HCT116 (cell line): ENCODE data around the gene HRH4. TPM values are rescaled to one million over a fixed set of nuclear protein-coding genes. Genes with fewer than 3 reads are reported as not detected.

Source experiments
- ATAC-seq: fragments of 200-7000 bp; cut with Tn5 transposase; 2 replicates; pipeline ENCODE4 v1.9.1; 2020; ENCODE audit warnings: mild to moderate bottlenecking, moderate library complexity
- BruUV-seq: library from RNA; stranded (reverse); fragments of 400-500 nt; replicated peaks from 2 replicates; lab custom pipeline; 2021; lab: Mats Ljungman, UMichigan
- CTCF ChIA-PET: fragments of 300-600 bp; sonication (Branson Sonifier 250); formaldehyde crosslinking; loops from one replicate; lab custom pipeline; 2021; ENCODE audit warnings: antibody characterized with exemption; lab: Charles Lee
- POLR2A ChIA-PET: fragments of 300-600, 350-600 bp; sonication (Branson Sonifier 250); formaldehyde crosslinking; loops from one replicate; lab custom pipeline; 2021; ENCODE audit warnings: antibody characterized with exemption; lab: Charles Lee
- RAD21 ChIA-PET, 2 experiments: fragments of 300-600 bp; sonication (Branson Sonifier 250); formaldehyde crosslinking; loops; one replicate each; lab custom pipeline; 2023; ENCODE audit warnings: low total read pairs in 2 of 2; ENCODE audit not compliant: uncharacterized antibody in 2 of 2, unreplicated experiment in 2 of 2, low non-redundant PET in 1 of 2; lab: Charles Lee
- DNase-seq: peaks from one replicate; pipeline ENCODE4 v3.0.0-alpha.2; 2010; ENCODE audit warnings: low read depth, low spot score
- H2AFZ ChIP-seq: fragments of 200-600 bp; shearing (Covaris generic), sonication (generic); 2 replicates; pipeline ENCODE4 v1.6.1; 2017; ENCODE audit warnings: low read depth, mixed run types, mixed read lengths, antibody characterized with exemption, low read length; ENCODE audit not compliant: poor library complexity, severe bottlenecking
- H3K27ac ChIP-seq: 2 replicates; pipeline ENCODE4 v1.5.1; 2012; ENCODE audit warnings: low read depth, low read length
- H3K27me3 ChIP-seq: fragments of 200-600 bp; sonication (generic); 2 replicates; pipeline ENCODE4 v1.6.1; 2016; ENCODE audit warnings: mixed run types, low read length, mixed read lengths; ENCODE audit not compliant: insufficient read depth
- H3K36me3 ChIP-seq, 2 experiments: fragments of 200-500 bp in 1 of 2; fragments of 200-600 bp in 1 of 2; sonication (Bioruptor generic) in 1 of 2; sonication (generic) in 1 of 2; 2 replicates each; pipeline versions ENCODE4 v1.5.1 to v1.6.1; 2014 to 2016; ENCODE audit warnings: low read length in 2 of 2, inconsistent platforms in 1 of 2, mixed read lengths in 1 of 2, mixed run types in 1 of 2; ENCODE audit not compliant: insufficient read depth in 2 of 2, control insufficient read depth in 1 of 2
- H3K4me1 ChIP-seq, 2 experiments: fragments of 200-600 bp in 1 of 2; sonication (generic) in 1 of 2; 2 replicates each; pipeline versions ENCODE4 v1.5.1 to v1.6.1; 2012 to 2017; ENCODE audit warnings: low read length in 2 of 2, inconsistent platforms in 1 of 2, mild to moderate bottlenecking in 1 of 2, mixed read lengths in 1 of 2, mixed run types in 1 of 2, moderate library complexity in 1 of 2; ENCODE audit not compliant: insufficient read depth in 2 of 2, control insufficient read depth in 1 of 2
- H3K4me2 ChIP-seq: fragments of 200-600 bp; sonication (generic); 2 replicates; pipeline ENCODE4 v1.6.1; 2017; ENCODE audit warnings: mixed run types, low read length, mixed read lengths
- H3K4me3 ChIP-seq, 2 experiments: fragments of 200-600 bp in 1 of 2; sonication (generic) in 1 of 2; replicated peaks in 1 of 2; 2 replicates each; pipeline ENCODE4 v1.5.1; 2011 to 2016; ENCODE audit warnings: low read length in 2 of 2, control low read depth in 1 of 2, low read depth in 1 of 2, mild to moderate bottlenecking in 1 of 2, mixed read lengths in 1 of 2, mixed run types in 1 of 2
- H3K79me2 ChIP-seq: fragments of 200-600 bp; sonication (generic); 2 replicates; pipeline ENCODE4 v1.6.1; 2017; ENCODE audit warnings: mild to moderate bottlenecking, mixed run types, low read length, moderate library complexity, mixed read lengths; ENCODE audit not compliant: insufficient read depth
- H3K9ac ChIP-seq: fragments of 200-600 bp; sonication (generic); 2 replicates; pipeline ENCODE4 v1.6.1; 2016; ENCODE audit warnings: low read length, mixed read lengths
- H3K9me2 ChIP-seq: fragments of 200-600 bp; sonication (generic), shearing (Covaris generic); 2 replicates; pipeline ENCODE4 v1.6.1; 2017; ENCODE audit warnings: mixed run types, mild to moderate bottlenecking, moderate library complexity; ENCODE audit not compliant: insufficient read depth
- H3K9me3 ChIP-seq, 2 experiments: fragments of 200-500 bp in 1 of 2; fragments of 200-600 bp in 1 of 2; sonication (Bioruptor generic) in 1 of 2; sonication (generic) in 1 of 2; 2 replicates each; pipeline ENCODE4 v1.6.1; 2014 to 2017; ENCODE audit warnings: low read length in 2 of 2, mixed read lengths in 2 of 2, inconsistent platforms in 1 of 2, low read depth in 1 of 2, mild to moderate bottlenecking in 1 of 2, mixed run types in 1 of 2, moderate library complexity in 1 of 2; ENCODE audit not compliant: control insufficient read depth in 1 of 2, insufficient read depth in 1 of 2
- H4K20me1 ChIP-seq: fragments of 200-600 bp; sonication (generic), shearing (Covaris generic); 2 replicates; pipeline ENCODE4 v1.6.1; 2017; ENCODE audit warnings: mixed run types, mild to moderate bottlenecking, moderate library complexity; ENCODE audit not compliant: insufficient read depth
- CEBPB ChIP-seq: IDR thresholded peaks from 2 replicates; pipeline ENCODE4 v1.6.1; 2012; ENCODE audit warnings: low read depth
- EGR1 ChIP-seq: IDR thresholded peaks from 2 replicates; pipeline ENCODE4 v1.6.1; 2012; ENCODE audit warnings: low read depth
- ELF1 ChIP-seq: IDR thresholded peaks from 2 replicates; pipeline ENCODE4 v1.6.1; 2012; ENCODE audit warnings: low read depth, borderline replicate concordance
- EZH2 ChIP-seq: fragments of 200-600 bp; sonication (generic); IDR thresholded peaks from 2 replicates; pipeline ENCODE4 v1.6.1; 2017; ENCODE audit warnings: antibody characterized with exemption, mixed run types
- FOSL1 ChIP-seq: IDR thresholded peaks from 2 replicates; pipeline ENCODE4 v1.6.1; 2012; ENCODE audit warnings: low read depth
- JUND ChIP-seq: IDR thresholded peaks from 2 replicates; pipeline ENCODE4 v1.6.1; 2012
- POLR2A ChIP-seq: IDR thresholded peaks from 2 replicates; pipeline ENCODE4 v1.7.0; 2011; ENCODE audit warnings: borderline replicate concordance; ENCODE audit not compliant: insufficient read depth, insufficient read length; ENCODE audit errors: extremely low read depth
- POLR2AphosphoS5 ChIP-seq: IDR thresholded peaks from 2 replicates; pipeline ENCODE4 v1.6.1; 2011; ENCODE audit warnings: mild to moderate bottlenecking, low read depth, low read length, moderate library complexity
- RAD21 ChIP-seq: IDR thresholded peaks from 2 replicates; pipeline ENCODE4 v1.6.1; 2012; ENCODE audit warnings: low read depth, mild to moderate bottlenecking
- SP1 ChIP-seq: IDR thresholded peaks from 2 replicates; pipeline ENCODE4 v1.6.1; 2012; ENCODE audit warnings: low read depth
- SRF ChIP-seq: IDR thresholded peaks from 2 replicates; pipeline ENCODE4 v1.6.1; 2012; ENCODE audit warnings: low read depth
- ZFX ChIP-seq: fragments of 450-650 bp; IDR thresholded peaks from 2 replicates; pipeline ENCODE4 v1.6.1; 2017
- intact Hi-C: fragments of 100-400 bp; cut with micrococcal nuclease; formaldehyde crosslinking; loops from 2 replicates; pipeline ENCODE4 v1.10.0; 2022
- total RNA-seq: library from RNA; stranded (reverse); gene quantifications from one replicate; pipeline ENCODE4 v1.2.1, GENCODE V29; 2021; ENCODE audit not compliant: unreplicated experiment
- TF ChIP-seq, protein P1 (sequence below): IDR thresholded peaks from 2 replicates; pipeline ENCODE4 v1.6.1; 2012; ENCODE audit warnings: low read depth
- TF ChIP-seq, protein P2 (sequence below), 3 experiments: fragments of 200-600 bp in 1 of 3; sonication (generic) in 1 of 3; IDR thresholded peaks in 2 of 3; conservative IDR thresholded peaks in 1 of 3; 2 replicates each; pipeline ENCODE4 v1.5.1; 2012 to 2017; ENCODE audit warnings: low read depth in 2 of 3, low read length in 2 of 3, antibody characterized with exemption in 1 of 3, borderline replicate concordance in 1 of 3, control low read depth in 1 of 3, mild to moderate bottlenecking in 1 of 3, mixed read lengths in 1 of 3, mixed run types in 1 of 3, moderate library complexity in 1 of 3; ENCODE audit not compliant: insufficient read depth in 1 of 3
- TF ChIP-seq, protein P3 (sequence below): IDR thresholded peaks from 2 replicates; pipeline ENCODE4 v1.6.1; 2012
- TF ChIP-seq, protein P4 (sequence below): IDR thresholded peaks from 2 replicates; pipeline ENCODE4 v1.6.1; 2011; ENCODE audit warnings: mild to moderate bottlenecking, low read length, moderate library complexity; ENCODE audit not compliant: insufficient replicate concordance; ENCODE audit errors: extremely low read depth

The HRH4 gene
- total RNA-seq, 1 experiment from 2014 or later = not detected

DNA sequence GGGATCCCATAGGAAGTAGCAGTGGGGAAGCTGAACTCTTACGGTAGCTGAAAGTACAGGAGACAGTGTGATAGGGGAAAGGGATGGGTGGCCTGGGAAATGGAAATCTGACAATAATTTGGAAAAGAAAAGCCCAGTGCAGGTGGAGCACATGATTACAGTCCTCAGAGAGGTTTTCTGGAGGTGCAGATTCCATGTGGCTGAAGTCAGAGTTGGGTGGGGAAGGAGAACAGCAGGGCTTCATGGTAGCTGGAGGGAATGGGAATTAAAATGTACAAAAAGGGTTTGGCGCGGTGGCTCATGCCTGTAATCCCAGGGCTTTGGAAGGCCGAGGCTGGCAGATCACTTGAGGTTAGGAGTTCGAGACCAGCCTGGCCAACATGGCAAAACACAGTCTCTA is 12.2 kb downstream of the HRH4 start (continued):
- TF ChIP-seq, protein P1, sequence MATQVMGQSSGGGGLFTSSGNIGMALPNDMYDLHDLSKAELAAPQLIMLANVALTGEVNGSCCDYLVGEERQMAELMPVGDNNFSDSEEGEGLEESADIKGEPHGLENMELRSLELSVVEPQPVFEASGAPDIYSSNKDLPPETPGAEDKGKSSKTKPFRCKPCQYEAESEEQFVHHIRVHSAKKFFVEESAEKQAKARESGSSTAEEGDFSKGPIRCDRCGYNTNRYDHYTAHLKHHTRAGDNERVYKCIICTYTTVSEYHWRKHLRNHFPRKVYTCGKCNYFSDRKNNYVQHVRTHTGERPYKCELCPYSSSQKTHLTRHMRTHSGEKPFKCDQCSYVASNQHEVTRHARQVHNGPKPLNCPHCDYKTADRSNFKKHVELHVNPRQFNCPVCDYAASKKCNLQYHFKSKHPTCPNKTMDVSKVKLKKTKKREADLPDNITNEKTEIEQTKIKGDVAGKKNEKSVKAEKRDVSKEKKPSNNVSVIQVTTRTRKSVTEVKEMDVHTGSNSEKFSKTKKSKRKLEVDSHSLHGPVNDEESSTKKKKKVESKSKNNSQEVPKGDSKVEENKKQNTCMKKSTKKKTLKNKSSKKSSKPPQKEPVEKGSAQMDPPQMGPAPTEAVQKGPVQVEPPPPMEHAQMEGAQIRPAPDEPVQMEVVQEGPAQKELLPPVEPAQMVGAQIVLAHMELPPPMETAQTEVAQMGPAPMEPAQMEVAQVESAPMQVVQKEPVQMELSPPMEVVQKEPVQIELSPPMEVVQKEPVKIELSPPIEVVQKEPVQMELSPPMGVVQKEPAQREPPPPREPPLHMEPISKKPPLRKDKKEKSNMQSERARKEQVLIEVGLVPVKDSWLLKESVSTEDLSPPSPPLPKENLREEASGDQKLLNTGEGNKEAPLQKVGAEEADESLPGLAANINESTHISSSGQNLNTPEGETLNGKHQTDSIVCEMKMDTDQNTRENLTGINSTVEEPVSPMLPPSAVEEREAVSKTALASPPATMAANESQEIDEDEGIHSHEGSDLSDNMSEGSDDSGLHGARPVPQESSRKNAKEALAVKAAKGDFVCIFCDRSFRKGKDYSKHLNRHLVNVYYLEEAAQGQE = no peak
- TF ChIP-seq, all 23 proteins: peak for 0

DNA sequence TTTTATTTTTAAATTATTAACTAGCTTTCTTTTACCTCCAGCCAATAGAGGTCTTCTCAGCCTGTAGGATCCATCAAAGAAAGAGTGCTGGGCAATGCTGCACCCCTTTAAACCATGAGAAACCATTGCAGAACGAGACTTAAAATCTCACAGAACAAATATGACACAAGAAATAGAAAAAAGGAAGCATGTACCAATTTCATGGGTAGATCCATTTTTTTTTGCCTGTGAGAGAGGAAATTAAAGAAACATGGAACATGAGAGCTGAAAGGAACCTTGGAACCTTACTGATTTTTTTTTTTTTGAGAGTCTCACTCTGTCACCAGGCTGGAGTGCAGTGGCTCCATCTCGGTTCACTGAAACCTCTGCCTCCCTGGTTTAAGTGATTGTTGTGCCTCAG is 14.0 kb downstream of the HRH4 start:
- BruUV-seq = no TSS peak
- no peak for DNase-seq
- Histone ChIP-seq H3K79me2 (no peaks in the 10 kb centered on the region), H3K4me3 (no peak overlapping the region), H3K4me1 (peaks cover 5 to 11% of the 10 kb centered on the region in 2 experiments; a peak in 2 of 4 replicates), H3K4me2 (no peak overlapping the region), H2AFZ (no peak overlapping the region), H3K36me3 (no peaks in the 10 kb centered on the region), H3K9ac (no peak overlapping the region), H3K9me2 (no peaks in the 10 kb centered on the region), H3K9me3 (no peaks in the 10 kb centered on the region), H3K27me3 (no peaks in the 10 kb centered on the region), H4K20me1 (no peaks in the 10 kb centered on the region), H3K27ac (no peak overlapping the region)
- POLR2A ChIA-PET = no interaction called here
- no peak for ATAC-seq
- intact Hi-C loops = no loop called here
- RAD21 ChIA-PET = no interaction called here
- TF ChIP-seq SP1 = no peak
- no peak for TF ChIP-seq JUND
- no peak for TF ChIP-seq FOSL1
- no peak for TF ChIP-seq EGR1
- TF ChIP-seq SRF = no peak
- no peak for TF ChIP-seq POLR2AphosphoS5
- TF ChIP-seq, protein P2, sequence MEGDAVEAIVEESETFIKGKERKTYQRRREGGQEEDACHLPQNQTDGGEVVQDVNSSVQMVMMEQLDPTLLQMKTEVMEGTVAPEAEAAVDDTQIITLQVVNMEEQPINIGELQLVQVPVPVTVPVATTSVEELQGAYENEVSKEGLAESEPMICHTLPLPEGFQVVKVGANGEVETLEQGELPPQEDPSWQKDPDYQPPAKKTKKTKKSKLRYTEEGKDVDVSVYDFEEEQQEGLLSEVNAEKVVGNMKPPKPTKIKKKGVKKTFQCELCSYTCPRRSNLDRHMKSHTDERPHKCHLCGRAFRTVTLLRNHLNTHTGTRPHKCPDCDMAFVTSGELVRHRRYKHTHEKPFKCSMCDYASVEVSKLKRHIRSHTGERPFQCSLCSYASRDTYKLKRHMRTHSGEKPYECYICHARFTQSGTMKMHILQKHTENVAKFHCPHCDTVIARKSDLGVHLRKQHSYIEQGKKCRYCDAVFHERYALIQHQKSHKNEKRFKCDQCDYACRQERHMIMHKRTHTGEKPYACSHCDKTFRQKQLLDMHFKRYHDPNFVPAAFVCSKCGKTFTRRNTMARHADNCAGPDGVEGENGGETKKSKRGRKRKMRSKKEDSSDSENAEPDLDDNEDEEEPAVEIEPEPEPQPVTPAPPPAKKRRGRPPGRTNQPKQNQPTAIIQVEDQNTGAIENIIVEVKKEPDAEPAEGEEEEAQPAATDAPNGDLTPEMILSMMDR (IDR thresholded peaks at IDR 0.05 in 2 of 3, conservative IDR thresholded peaks at IDR 0.05 in 1 of 3; ENCODE audit: borderline replicate concordance in 1 of 3, insufficient read depth in 1 of 3, low read depth in 2 of 3, low read length in 2 of 3) = no peak
- TF ChIP-seq ZFX = no peak
- no peak for TF ChIP-seq RAD21
- TF ChIP-seq ELF1 = no peak
- TF ChIP-seq CEBPB = no peak
- TF ChIP-seq POLR2A = no peak
- TF ChIP-seq, protein P3, sequence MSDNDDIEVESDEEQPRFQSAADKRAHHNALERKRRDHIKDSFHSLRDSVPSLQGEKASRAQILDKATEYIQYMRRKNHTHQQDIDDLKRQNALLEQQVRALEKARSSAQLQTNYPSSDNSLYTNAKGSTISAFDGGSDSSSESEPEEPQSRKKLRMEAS = no peak
- no peak for TF ChIP-seq EZH2
- TF ChIP-seq, protein P4, sequence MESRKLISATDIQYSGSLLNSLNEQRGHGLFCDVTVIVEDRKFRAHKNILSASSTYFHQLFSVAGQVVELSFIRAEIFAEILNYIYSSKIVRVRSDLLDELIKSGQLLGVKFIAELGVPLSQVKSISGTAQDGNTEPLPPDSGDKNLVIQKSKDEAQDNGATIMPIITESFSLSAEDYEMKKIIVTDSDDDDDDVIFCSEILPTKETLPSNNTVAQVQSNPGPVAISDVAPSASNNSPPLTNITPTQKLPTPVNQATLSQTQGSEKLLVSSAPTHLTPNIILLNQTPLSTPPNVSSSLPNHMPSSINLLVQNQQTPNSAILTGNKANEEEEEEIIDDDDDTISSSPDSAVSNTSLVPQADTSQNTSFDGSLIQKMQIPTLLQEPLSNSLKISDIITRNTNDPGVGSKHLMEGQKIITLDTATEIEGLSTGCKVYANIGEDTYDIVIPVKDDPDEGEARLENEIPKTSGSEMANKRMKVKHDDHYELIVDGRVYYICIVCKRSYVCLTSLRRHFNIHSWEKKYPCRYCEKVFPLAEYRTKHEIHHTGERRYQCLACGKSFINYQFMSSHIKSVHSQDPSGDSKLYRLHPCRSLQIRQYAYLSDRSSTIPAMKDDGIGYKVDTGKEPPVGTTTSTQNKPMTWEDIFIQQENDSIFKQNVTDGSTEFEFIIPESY = no peak
- TF ChIP-seq, all 23 proteins: peak for 0
- CTCF ChIA-PET = interaction anchor here (1.1 to 1.5 kb wide), 2 partner anchors 13 to 15 kb away, joined by 4 to 7 read pairs; no protein-coding TSS in a partner anchor
